HepG2 (cell line): Measurements from ENCODE around the gene BTBD17. TPM values are rescaled to one million over a fixed set of nuclear protein-coding genes. Genes with fewer than 3 reads are reported as not detected.

ENCODE experiments used
- FOSL2 ChIP-seq: sonication (generic); formaldehyde crosslinking; IDR thresholded peaks from 2 replicates; pipeline ENCODE4 v1.4.0; 2020; ENCODE audit warnings: missing genetic modification reagents
- GATA4 ChIP-seq: sonication (generic); IDR thresholded peaks from 2 replicates; pipeline ENCODE4 v1.6.1; 2016; ENCODE audit warnings: antibody characterized with exemption, low read depth, borderline replicate concordance
- MED8 ChIP-seq: sonication (generic); formaldehyde crosslinking; IDR thresholded peaks from 2 replicates; pipeline ENCODE4 v1.8.1; 2023; ENCODE audit warnings: mild to moderate bottlenecking, missing genetic modification reagents; ENCODE audit not compliant: insufficient replicate concordance
- MYPOP ChIP-seq: sonication (generic); formaldehyde crosslinking; IDR thresholded peaks from 2 replicates; pipeline ENCODE4 v1.8.1; 2023; ENCODE audit warnings: mild to moderate bottlenecking, moderate library complexity, missing genetic modification reagents
- MZF1 ChIP-seq: sonication (generic); formaldehyde crosslinking; IDR thresholded peaks from 2 replicates; pipeline ENCODE4 v1.8.1; 2023; ENCODE audit warnings: mild to moderate bottlenecking, missing genetic modification reagents, borderline replicate concordance
- SRSF1 ChIP-seq: fragments of 200-400 bp; formaldehyde crosslinking; optimal IDR thresholded peaks from 2 replicates; pipeline ENCODE3; 2017; ENCODE audit warnings: mild to moderate bottlenecking, low read depth, low read length, moderate library complexity
- ZBTB10 ChIP-seq: sonication (generic); formaldehyde crosslinking; IDR thresholded peaks from 2 replicates; pipeline ENCODE4 v1.4.0; 2020; ENCODE audit warnings: missing genetic modification reagents, borderline replicate concordance
- ZBTB49 ChIP-seq: sonication (generic); formaldehyde crosslinking; IDR thresholded peaks from 2 replicates; pipeline ENCODE4 v1.4.0; 2020; ENCODE audit warnings: missing genetic modification reagents, borderline replicate concordance
- ZBTB7A ChIP-seq: sonication (generic); formaldehyde crosslinking; IDR thresholded peaks from 2 replicates; pipeline ENCODE4 v1.8.0; 2022; ENCODE audit warnings: mild to moderate bottlenecking, missing genetic modification reagents
- ZHX2 ChIP-seq, 2 experiments: sonication (generic) in 1 of 2; formaldehyde crosslinking in 1 of 2; IDR thresholded peaks; 2 replicates each; pipeline versions ENCODE4 v1.6.1 to v1.9.0; 2014 to 2022; ENCODE audit warnings: antibody characterized with exemption in 1 of 2, borderline replicate concordance in 1 of 2, inconsistent platforms in 1 of 2, low read depth in 1 of 2, missing genetic modification reagents in 1 of 2
- ZNF12 ChIP-seq: sonication (generic); formaldehyde crosslinking; IDR thresholded peaks from 2 replicates; pipeline ENCODE4 v1.5.0; 2020; ENCODE audit warnings: missing genetic modification reagents
- ZNF557 ChIP-seq: sonication (generic); formaldehyde crosslinking; IDR thresholded peaks from 2 replicates; pipeline ENCODE4 v1.4.0; 2020; ENCODE audit warnings: missing genetic modification reagents
- ZNF570 ChIP-seq: sonication (generic); formaldehyde crosslinking; IDR thresholded peaks from 2 replicates; pipeline ENCODE4 v1.4.0; 2020; ENCODE audit warnings: mild to moderate bottlenecking, missing genetic modification reagents, borderline replicate concordance
- ZNF598 ChIP-seq: sonication (generic); formaldehyde crosslinking; IDR thresholded peaks from 2 replicates; pipeline ENCODE4 v1.5.1; 2020; ENCODE audit warnings: mild to moderate bottlenecking, missing genetic modification reagents, borderline replicate concordance
- ZNF605 ChIP-seq: sonication (generic); formaldehyde crosslinking; IDR thresholded peaks from 2 replicates; pipeline ENCODE4 v1.8.0; 2022; ENCODE audit warnings: mild to moderate bottlenecking, missing genetic modification reagents
- ZNF652 ChIP-seq: IDR thresholded peaks from 2 replicates; pipeline ENCODE4 v1.6.1; 2016; ENCODE audit warnings: low read depth, borderline replicate concordance
- polyA plus RNA-seq, 8 experiments: library from polyadenylated mRNA; depleted of rRNA in 3 of 8; stranded (reverse) in 7 of 8; unstranded in 1 of 8; fragments of >200 nt; fragmentation: Illumina TruSeq in 4 of 8; extraction: Trizol in 4 of 8; gene quantifications; 2 replicates each; pipeline versions ENCODE4 v1.2.1 to v1.2.3, GENCODE V29; 2011 to 2016; ENCODE audit warnings: low read depth in 4 of 8, missing spikeins in 1 of 8, mixed read lengths in 1 of 8; ENCODE audit not compliant: insufficient read depth in 1 of 8
- total RNA-seq, 5 experiments: library from RNA; depleted of rRNA; stranded (reverse); fragments of >200 nt; fragmentation: Illumina TruSeq; extraction: Trizol; gene quantifications; 2 replicates each; pipeline ENCODE4 v1.2.3, GENCODE V29; 2016; ENCODE audit warnings: low read depth in 1 of 5

Gene BTBD17
- total and polyA plus RNA-seq, 2 of the 13 experiments (the other 11 are each of a cell fraction or from before 2014, with no cell fraction given): not detected

- no peak for TF ChIP-seq ZBTB49 (CRISPR knock-in tag)
- no peak for TF ChIP-seq ZNF557 (CRISPR knock-in tag)
- TF ChIP-seq ZBTB7A (CRISPR knock-in tag): 0 out of 2 replicates have a peak, but pooled peaks have one; percentile 15
- TF ChIP-seq ZNF570 (CRISPR knock-in tag): no peak
- no peak for TF ChIP-seq MED8 (CRISPR knock-in tag)
- TF ChIP-seq MYPOP (CRISPR knock-in tag): peak; percentile 65; the same call in 1 of the 2 replicates
- no peak for TF ChIP-seq ZBTB10 (CRISPR knock-in tag)
- TF ChIP-seq GATA4: no peak
- peak; percentile 57; the same call in 1 of the 2 replicates for TF ChIP-seq ZNF605 (CRISPR knock-in tag)
- no peak for TF ChIP-seq SRSF1
- peak; percentile 84 for TF ChIP-seq FOSL2 (CRISPR knock-in tag)
- TF ChIP-seq ZHX2 (IDR thresholded peaks at IDR 0.05; ENCODE audit: low read depth): no peak
- no peak for TF ChIP-seq ZHX2 (CRISPR knock-in tag; IDR thresholded peaks at IDR 0.05; ENCODE audit: borderline replicate concordance)
- TF ChIP-seq MZF1: no peak
- TF ChIP-seq ZNF12: no peak
- peak; percentile 93; the same call in 1 of the 2 replicates for TF ChIP-seq ZNF598 (CRISPR knock-in tag)
- no peak for TF ChIP-seq ZNF652
Observed at GRCh38 chr17:74373838-74374606, 12.4 kb upstream of the BTBD17 start (continued).
